H4 (cell line): ENCODE measurements around the gene LHX2. TPM values are rescaled to one million over a fixed set of nuclear protein-coding genes. Genes with fewer than 3 reads are reported as not detected.
A peak's percentile ranks its signal among the peaks of the same experiment; 100 is the strongest.

Experiments
- DNase-seq: peaks from one replicate; pipeline ENCODE4 v3.0.0-alpha.2; 2015; ENCODE audit warnings: low spot score
- total RNA-seq: library from RNA; depleted of rRNA; stranded (reverse); fragments of >200 nt; shearing (Covaris generic); gene quantifications from 2 replicates; pipeline ENCODE4 v1.2.3, GENCODE V29; 2014

Gene LHX2
- total RNA-seq, 1 experiment from 2014 or later: 2.2 TPM

DNA sequence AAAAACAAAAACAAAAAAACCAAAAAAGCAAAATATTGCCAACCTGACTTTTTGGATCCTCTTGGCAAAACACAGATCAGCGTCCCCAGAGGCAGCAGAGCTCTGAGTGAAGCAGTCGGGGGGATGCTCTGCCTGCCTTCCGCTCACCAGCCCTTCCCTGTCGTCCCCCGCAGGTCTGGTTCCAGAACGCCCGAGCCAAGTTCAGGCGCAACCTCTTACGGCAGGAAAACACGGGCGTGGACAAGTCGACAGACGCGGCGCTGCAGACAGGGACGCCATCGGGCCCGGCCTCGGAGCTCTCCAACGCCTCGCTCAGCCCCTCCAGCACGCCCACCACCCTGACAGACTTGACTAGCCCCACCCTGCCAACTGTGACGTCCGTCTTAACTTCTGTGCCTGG is 20.7 kb downstream of the LHX2 start:
- no peak for DNase-seq

DNA sequence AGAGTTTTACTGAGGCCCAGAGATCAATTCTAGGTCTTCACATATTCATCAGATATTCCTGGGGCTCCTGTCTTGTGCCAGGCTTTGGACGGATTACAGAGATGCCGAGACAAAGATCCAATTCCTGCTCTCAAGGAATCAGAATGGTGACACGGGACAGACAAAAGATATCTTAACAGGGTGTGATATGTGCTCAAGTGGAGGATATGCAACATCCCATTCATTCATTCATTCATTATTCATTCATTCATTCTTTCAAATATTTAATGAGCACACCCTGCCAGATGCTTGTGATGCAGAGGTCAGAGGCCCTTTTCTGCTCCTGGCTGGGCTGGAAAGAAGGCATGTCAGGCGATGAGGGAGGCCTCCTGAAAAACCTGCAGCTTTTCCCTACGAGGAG is 21.8 kb downstream of the LHX2 start:
- DNase-seq: no peak

DNA sequence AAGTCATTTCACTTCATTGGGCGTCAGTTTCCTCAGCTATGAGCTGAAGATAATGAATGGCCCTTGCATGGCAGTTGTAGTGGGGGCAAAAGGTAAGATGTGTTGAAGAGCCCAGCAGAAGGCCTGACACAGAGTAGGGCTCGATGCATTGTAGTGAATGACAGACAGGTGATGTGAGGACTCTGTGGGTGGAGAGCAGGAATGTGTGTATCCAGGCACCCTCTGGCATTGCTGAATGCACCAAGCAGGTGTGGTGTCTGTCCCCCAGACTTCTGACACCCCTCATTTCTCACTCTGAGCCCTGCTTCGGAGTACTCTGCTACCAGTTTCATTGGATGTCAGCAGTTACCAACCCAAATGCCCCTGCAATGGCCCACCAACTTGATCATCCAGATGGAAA is 22.4 kb downstream of the LHX2 start:
- no peak for DNase-seq

DNA sequence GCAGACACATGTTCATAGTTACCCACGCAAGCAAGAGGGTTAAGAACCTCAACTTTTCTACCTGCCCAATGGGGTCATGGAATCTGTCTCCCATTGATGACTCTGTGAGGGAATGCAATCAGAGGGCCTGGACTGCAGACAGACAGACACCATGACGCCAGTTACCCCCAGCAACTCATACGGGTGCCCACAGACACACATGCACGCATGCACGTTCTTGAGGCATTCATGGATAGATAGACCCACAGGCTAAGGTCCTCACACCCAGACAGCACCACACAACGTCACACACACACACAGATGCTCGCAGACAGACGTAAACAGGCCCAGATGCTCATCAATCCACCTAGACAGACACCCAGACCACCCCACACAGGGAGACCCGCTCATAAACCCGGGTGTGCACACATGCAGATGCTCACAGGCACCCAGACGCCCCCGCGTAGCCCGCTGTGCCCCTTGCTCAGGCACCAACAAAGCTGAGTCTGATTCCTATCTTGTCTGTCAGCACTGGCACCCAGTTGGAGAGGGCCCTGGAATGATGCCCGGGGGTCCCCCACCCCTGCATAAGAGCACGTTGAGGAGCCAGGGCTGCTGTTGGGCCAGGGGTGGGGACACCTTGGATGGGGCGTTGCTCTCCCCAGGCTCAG is 23.6 kb downstream of the LHX2 start:
- DNase-seq: no peak

DNA sequence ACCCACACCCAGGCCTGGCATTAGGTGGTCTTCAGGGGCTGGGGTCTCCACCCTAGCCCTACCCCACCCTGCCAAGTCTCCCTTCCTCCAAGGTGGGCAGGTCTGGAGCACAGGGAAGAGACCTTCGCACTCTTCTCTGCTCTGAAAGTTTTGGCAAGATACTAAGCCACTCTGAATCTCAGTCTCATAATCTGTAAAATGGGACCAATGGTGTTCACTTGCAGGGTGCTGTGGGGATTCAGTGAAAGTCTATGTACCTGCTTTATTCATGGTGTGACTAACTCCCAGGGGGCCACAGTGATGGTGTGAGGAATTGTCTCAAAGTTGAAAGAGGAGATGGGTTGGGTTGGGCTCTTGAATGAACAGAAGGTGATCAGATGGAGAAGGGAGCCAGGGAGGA is 25.0 kb downstream of the LHX2 start:
- no peak for DNase-seq

DNA sequence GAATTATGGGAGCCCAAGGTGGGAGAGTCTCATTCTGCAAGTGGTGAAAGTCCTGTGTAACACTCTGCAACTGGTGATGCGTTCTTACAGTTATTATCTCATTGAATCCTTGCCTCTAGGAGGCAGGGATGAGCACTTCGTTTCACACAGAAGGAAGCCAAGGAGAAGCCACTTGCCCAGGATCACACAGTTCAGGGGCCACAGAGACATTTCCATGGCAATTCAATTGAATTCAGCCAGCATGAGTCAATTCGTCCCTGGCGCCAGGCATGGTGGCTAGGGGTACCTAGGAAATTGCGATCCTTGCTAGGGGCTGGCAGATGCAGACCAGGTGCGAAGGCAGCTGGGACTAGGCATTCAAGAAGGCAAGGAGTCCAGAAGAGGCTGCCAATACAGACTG is 26.2 kb downstream of the LHX2 start:
- peak; percentile 36 for DNase-seq

DNA sequence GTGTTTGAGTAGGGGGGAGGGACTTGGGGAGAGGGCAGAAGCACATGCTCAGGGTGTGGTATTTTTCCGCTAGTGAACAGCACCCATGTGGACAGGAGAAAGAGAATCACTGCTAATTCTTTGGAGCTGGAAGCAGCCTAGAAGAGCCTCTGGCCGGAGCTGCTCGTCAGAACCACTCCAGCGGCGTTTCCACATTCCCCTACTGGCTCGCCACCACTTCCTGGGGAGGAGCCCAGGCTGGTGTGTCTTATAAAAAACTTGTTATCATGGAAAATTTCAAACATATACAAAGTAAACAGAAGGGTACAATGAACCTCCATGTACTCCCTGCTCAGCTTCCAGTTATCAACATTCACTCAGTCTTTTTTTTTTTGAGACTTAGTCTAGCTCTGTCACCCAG is 26.7 kb downstream of the LHX2 start:
- no peak for DNase-seq

DNA sequence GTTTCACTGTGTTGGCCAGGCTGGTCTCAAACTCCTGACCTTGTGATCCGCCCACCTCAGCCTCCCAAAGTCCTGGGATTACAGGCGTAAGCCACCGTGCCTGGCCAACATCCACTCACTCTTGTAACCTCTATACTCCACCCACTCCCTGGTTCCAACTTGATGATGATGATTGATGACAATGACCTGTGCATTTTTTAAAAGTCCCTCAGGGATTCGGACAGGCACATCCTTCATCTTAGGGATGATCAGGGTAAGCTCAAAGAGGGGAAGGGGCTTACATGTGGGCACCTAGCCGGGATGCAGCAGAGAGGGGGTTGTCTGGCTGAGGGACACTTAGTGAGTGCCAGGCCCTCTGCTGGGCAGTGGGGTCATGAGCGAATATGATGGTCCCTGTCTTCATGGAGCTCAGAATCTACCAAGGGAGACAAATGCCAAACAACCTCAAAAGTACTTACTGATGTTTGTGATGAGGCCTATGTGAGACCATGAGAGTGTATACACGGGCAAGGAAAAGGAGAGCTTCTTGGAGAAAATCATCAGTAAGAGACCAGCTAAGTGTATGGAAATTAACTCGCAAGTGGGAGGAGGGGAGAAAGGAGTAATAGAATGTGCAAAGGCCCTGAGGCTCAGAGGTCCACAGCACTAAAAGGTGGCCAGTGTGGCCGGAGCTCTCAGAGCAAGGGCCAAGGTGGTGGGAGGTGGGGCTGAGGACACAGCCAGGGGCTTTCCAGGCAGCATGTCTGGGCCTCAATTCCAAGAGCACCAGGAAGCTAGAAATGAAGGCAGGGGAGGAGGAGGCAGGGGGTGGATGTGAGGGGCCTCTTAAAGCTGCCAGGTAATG is 27.4 kb downstream of the LHX2 start:
- no peak for DNase-seq

DNA sequence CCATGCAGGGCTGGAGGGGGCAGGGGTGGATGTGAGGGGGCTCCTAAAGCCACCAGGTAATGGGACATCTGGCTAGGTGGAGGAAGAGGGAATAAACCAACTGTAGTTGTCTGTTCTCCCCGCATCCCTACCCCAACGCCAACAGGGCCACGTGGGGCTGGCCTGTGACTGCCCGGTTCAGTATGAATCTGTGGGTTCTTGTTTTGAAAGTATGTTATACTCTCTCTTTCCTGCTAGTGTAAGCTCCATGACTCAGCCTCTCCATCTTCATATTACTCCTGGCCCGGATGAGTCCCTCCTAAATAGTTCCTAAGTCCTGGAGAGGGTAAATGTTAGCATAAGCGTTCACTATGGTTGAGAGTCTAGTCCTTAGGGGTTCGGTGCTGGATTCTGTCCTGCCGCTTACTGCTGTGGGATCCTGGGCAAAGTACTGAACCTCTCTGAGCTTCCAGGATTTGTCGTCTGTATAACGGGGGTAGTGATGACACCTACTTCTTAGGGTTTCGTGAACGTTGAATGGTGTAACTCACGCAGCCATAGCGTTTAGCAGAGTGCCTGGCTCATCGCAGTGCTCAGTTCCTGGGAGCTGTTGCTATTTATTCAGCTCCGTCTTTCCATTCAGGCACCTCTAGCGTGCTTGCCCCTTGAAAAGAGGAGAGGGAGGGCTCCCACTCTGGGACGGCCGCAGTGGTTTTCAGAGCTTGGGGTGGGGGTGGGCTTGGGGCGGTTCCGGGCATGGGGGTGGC is 28.8 kb downstream of the LHX2 start:
- no peak for DNase-seq

DNA sequence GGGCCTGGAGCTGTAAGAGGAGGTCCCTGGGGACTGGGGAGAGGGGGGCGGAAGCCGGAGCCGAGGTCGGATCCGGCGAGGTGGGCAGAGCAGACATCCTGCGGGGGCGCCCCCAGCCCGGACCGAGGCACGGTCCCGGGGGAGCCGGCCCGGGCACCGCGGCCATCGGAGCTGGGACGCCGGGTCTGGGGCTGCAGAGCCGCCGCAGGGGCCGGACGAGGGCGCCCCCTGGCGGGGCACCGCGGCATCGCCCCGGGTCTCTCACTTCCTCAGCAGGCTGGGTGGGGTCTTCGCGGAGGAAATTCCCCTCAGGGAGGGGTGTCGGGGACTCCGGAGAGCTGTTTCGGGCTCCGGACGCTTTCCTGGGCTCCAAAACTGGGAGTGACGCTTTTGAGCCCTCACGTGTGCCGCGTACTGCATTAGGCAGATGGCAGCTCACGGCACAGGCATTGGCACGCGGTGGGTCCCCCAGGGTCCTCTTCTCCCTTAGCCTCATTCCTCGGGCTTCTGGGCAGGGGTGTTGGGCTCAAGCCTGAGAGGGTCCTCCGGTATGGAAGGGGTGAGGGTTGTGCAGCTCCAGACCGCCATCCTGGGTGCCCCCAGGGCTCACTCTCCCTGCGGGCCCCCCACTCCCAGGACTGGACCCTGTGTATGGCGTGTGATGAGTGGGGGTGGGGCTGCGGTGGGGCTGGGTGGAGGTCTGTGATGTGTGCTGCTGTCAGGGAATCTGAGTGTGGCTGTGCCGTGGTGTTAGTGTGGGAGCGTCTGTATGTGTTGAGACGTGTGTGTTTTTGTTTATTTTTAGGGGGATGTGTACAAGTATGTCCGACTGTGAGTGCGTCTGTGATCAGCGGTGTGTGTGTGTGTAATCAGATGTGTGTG is 29.6 kb downstream of the LHX2 start:
- no peak for DNase-seq

DNA sequence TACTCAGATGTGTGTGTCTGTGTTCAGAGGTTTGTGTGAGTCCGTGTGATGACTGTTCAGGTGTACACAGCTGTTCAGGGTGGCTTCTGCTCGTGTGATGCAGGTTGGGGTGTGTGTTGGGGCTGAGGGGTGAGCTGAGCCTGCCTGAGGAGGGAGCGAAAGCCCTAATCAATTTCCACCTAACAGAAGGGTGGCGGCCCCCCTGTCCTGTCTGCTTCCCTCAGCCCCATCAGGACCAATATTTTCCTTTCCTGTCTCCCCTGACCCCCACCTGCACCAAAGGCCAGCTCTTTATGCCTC is 30.2 kb downstream of the LHX2 start:
- no peak for DNase-seq

DNA sequence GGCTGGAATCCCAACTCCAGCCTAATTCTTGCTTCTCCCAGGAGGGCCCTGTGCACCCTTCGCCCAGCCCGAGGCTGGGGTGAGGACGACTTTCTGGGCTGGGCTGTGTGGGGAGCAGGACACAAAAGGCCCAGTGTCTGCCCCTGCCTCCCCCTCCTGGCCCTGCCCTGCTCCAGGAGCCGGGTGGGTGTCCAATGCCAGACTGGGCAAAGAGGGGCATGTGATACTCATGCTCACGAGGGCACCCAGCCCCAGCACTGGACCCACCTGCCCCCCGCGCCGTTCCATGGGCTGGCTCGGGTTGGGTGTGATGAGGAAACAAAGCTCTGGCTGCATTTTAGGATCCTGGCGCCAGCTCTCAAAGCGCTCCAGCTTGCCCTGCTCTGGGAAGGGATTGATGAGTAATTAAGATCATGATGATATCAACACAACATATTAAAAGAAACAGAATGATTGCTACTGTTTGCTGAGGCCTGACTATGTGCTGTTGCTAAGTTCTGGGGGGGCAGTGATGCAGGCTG is 30.7 kb downstream of the LHX2 start:
- DNase-seq: no peak

DNA sequence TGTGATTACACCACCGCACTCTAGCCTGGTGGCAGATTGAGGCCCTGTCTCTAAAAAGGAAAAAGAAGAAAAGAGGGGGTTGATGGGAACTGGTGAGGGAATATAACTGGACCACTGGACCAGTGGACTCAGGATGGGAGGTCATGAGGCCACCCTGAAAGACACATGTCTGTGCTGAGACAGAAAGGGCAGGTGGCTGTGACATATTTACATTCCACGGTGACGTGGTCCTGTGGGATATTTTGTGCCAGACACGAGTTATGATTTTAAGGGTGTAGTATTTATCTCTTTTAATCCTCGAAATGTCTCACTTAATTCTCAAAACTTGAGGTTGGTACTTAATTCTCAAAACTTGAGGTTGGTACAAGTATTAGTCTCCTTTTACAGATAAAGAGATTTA is 32.9 kb downstream of the LHX2 start:
- DNase-seq: no peak

DNA sequence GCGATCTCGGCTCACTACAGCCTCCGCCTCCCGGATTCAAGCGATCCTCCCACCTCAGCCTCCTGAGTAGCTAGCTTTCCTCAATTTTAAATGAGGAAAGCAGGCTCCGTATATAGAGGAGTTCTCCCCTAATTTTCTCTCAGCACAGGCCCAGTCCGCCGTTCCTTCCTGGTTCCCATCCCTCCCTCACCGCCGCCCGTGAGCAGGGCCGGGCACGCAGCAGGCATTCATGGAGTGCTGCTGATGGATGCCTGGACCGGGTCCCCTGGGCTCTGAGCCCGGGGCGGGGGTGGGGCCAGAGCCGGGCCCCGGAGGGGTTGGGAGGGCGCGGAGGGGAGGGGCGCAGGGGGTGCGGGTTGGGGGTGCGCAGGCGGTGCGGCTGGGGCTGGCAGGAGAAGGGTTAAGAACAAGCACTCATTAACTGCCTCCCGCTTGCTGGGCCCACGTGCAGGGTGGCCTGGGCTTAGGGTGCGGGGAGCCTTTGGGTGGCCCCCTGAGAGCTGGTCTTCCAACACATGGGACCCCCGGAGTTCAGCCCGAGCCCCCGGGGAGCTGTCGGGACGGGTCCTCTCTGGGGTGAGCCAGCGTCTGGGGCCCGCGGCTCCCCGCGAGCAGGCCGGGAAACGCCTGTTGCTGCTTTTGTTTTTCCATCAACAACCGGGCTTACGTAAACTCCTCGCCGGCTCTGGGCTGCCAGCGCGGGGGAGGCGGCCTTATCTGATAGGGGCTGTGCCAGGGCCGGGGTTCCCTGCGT is 33.7 kb downstream of the LHX2 start:
- peak; percentile 35 for DNase-seq

DNA sequence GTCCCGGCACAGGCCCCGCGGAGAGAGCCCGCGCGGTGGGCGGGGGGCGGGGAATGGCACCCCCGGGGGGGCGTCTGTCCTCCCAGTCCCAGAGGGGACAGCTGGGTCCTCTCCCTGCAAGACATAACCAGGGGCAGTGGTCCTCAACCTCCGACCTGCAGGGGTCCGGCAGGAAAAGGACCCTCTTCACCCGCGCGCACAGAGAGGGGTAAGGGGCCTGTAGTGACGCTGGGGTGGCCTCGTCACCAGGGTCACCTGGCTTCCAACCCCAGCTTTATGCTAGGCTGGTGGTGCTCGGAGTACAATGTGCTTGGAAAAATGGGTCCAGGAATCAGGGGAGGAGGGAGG is 34.2 kb downstream of the LHX2 start:
- DNase-seq: no peak

DNA sequence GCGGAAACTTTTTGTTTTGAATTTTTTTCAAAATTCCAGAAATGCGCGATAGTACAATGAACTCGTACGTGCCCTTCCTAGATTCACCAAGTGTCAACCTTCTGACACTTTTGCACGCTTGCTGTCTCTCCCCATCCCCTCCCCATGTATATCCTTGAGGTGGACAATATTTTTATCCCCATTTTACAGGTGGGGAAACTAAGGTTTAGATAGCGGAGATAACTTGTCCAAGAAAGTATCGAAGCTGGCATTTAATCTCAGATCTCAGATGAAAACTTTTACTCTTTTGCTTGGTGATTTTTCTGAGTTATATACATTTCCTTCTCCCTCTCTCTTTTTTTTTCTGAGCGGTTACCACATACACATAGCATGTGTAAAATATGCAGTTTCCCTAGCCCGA is 34.6 kb downstream of the LHX2 start:
- no peak for DNase-seq

DNA sequence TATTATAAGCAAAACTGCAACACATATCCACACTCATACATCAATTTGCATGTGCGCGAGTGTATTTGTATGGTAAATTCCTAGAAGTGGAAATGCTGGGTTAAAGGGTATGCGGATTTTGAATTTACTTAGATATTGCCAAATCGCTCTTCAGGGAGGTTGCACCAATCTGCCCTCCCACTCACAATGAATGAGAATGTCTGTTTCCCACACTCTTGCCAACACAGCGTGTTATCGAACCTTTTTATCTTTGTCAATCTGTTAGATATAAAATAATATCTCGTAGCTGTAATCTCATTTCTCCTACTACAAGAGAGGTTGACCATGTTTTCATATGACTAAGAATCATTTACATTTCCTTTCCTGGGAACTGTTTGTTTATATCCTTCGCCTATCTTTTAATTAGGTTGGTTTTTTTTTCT is 35.7 kb downstream of the LHX2 start:
- DNase-seq: no peak

DNA sequence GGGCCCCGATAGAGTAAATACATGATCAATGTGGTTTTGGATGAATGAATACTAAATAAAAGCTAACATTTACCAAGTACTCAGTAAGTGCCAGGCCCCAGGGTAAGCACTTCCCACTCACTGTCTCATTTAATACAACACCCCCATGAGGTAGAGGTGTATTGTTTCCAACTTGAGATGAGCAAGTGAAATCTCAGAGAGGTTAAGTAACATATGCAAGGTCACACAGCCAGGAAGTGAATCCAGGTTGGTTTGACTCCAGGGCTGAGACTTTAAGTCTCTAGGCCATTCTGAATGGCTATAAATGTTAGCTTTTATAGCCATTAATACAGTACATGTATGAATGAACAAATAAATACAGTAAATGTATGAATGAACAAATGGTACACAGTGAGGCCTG is 39.4 kb downstream of the LHX2 start:
- DNase-seq: no peak

DNA sequence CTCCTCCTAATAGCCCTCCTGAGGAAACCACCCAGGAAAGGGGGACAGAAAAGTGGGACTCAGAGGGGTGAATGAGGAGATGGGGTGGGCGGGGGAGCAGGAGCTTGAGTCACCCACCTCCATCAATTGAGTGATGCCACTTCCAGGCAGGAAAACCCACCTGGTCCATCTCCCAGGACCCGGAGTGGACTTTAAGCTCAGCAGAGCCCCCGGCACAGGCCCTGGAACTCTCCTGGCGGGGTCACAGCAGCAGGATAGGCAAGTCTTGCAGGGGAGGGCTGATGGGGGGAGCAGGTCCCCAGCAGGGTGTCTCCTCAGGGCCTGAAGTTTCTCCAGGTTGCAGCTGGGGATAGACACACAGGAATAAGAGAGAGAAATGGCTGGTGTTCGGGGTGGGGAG is 40.8 kb downstream of the LHX2 start:
- no peak for DNase-seq

DNA sequence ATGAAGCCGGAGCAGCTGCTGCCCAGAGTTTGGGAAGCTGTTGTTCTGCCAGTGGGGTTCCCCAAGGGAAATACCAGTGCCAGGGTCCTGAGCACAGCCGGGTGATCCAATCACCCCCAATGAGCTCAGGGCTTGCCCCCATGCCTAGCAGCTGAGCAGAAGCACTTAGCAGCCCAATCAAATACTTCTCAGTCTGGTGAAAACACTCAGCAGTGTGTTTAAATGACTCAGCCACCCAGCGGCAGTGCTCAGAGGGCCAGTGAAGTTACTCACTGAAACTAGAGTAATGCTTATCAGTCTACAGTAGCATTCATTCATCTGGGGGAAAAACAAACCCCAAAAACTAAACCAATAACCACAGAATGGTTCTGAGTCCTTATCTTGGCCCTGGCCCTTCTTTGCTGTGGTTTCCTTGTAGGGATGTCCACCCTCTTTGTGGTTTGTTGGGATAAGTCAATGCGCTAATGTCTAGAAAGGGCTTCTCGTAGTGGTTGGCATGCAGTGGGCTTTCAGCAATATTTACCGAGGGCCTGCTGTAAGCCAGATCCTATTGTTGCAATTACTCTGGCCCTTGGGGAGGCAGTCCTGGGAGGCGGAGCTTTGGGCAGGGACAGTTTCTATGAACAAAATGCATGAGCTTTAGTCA is 43.1 kb downstream of the LHX2 start:
- peak; percentile 99 for DNase-seq
